Neuronal stem cell (in vitro differentiated cells): ENCODE data around the gene ZSCAN32.

ENCODE experiments used
- DNase-seq: peaks from one replicate; pipeline ENCODE4 v3.0.0-alpha.2; 2013; ENCODE audit warnings: low spot score
- H2AFZ ChIP-seq: one replicate; pipeline ENCODE4 v1.6.1; 2013; ENCODE audit warnings: mild to moderate bottlenecking, low read length, inconsistent platforms
- H2AK5ac ChIP-seq: 2 replicates; pipeline ENCODE4 v1.6.1; 2013; ENCODE audit warnings: low read depth, mild to moderate bottlenecking, inconsistent platforms, low read length, moderate library complexity, mixed read lengths
- H2BK120ac ChIP-seq: 2 replicates; pipeline ENCODE4 v1.6.1; 2013; ENCODE audit warnings: low read depth, mild to moderate bottlenecking, inconsistent platforms, low read length, moderate library complexity, mixed read lengths
- H2BK12ac ChIP-seq: one replicate; pipeline ENCODE4 v1.6.1; 2013; ENCODE audit warnings: low read length, inconsistent platforms
- H2BK15ac ChIP-seq: 2 replicates; pipeline ENCODE4 v1.6.1; 2013; ENCODE audit warnings: mild to moderate bottlenecking, low read length, inconsistent platforms, mixed read lengths
- H2BK5ac ChIP-seq: one replicate; pipeline ENCODE4 v1.6.1; 2013; ENCODE audit warnings: inconsistent platforms, mild to moderate bottlenecking, low read length, moderate library complexity
- H3K14ac ChIP-seq: one replicate; pipeline ENCODE4 v1.6.1; 2013; ENCODE audit warnings: low read length, inconsistent platforms
- H3K18ac ChIP-seq: 2 replicates; pipeline ENCODE4 v1.6.1; 2013; ENCODE audit warnings: low read length, inconsistent platforms
- H3K23ac ChIP-seq: 2 replicates; pipeline ENCODE4 v1.6.1; 2013; ENCODE audit warnings: low read depth, mild to moderate bottlenecking, mixed read lengths, low read length, inconsistent platforms; ENCODE audit not compliant: poor library complexity
- H3K27ac ChIP-seq: replicated peaks from 3 replicates; pipeline ENCODE4 v1.5.1; 2013; ENCODE audit warnings: low read length, inconsistent platforms
- H3K27me3 ChIP-seq, 3 experiments: 2 replicates each; pipeline ENCODE4 v1.6.1; 2013; ENCODE audit warnings: low read length in 3 of 3, mild to moderate bottlenecking in 2 of 3, inconsistent platforms in 1 of 3, low read depth in 1 of 3, mixed read lengths in 1 of 3, moderate library complexity in 1 of 3; ENCODE audit not compliant: control insufficient read depth in 3 of 3, insufficient read depth in 3 of 3
- H3K36me3 ChIP-seq, 2 donors: replicated peaks in 1 of 2; 2 replicates each; pipeline ENCODE4 v1.6.1; 2013; ENCODE audit warnings: low read length in 2 of 2; ENCODE audit not compliant: control insufficient read depth in 2 of 2, insufficient read depth in 2 of 2
- H3K4ac ChIP-seq: 2 replicates; pipeline ENCODE4 v1.6.1; 2013; ENCODE audit warnings: inconsistent platforms, mild to moderate bottlenecking, low read length, moderate library complexity
- H3K4me1 ChIP-seq, 2 donors: 1 replicate in 1 of 2; 2 replicates in 1 of 2; pipeline ENCODE4 v1.6.1; 2013; ENCODE audit warnings: low read length in 2 of 2, low read depth in 1 of 2; ENCODE audit not compliant: control insufficient read depth in 2 of 2, insufficient read depth in 1 of 2
- H3K4me2 ChIP-seq: one replicate; pipeline ENCODE4 v1.6.1; 2013; ENCODE audit warnings: mild to moderate bottlenecking, low read length, inconsistent platforms; ENCODE audit not compliant: insufficient read depth, poor library complexity, severe bottlenecking
- H3K4me3 ChIP-seq, 2 donors: 2 replicates each; pipeline ENCODE4 v1.5.1; 2013; ENCODE audit warnings: low read length in 2 of 2, mild to moderate bottlenecking in 2 of 2, inconsistent platforms in 1 of 2, moderate library complexity in 1 of 2
- H3K79me1 ChIP-seq: one replicate; pipeline ENCODE4 v1.6.1; 2013; ENCODE audit warnings: low read depth, mild to moderate bottlenecking, inconsistent platforms, low read length, moderate library complexity
- H3K9ac ChIP-seq: one replicate; pipeline ENCODE4 v1.6.1; 2013; ENCODE audit warnings: mild to moderate bottlenecking, low read depth, low read length, inconsistent platforms; ENCODE audit not compliant: poor library complexity
- H3K9me3 ChIP-seq, 2 donors: replicated peaks in 1 of 2; 2 replicates each; pipeline versions ENCODE3 to v1.6.1; 2013; ENCODE audit warnings: low read length in 2 of 2, mild to moderate bottlenecking in 2 of 2, inconsistent platforms in 1 of 2, low read depth in 1 of 2, mixed read lengths in 1 of 2, moderate library complexity in 1 of 2; ENCODE audit not compliant: control insufficient read depth in 2 of 2, insufficient read depth in 1 of 2
- H4K8ac ChIP-seq: one replicate; pipeline ENCODE4 v1.6.1; 2013; ENCODE audit warnings: low read depth, mild to moderate bottlenecking, inconsistent platforms, low read length, moderate library complexity
- H4K91ac ChIP-seq: one replicate; pipeline ENCODE4 v1.6.1; 2013; ENCODE audit warnings: low read length, low read depth, mild to moderate bottlenecking, inconsistent platforms; ENCODE audit not compliant: poor library complexity
- WGBS, 2 donors: extraction: QIAGEN DNeasy Blood & Tissue Kit; methylation state at CpG; one replicate each; pipeline ENCODE4 v1.1.7; 2013; ENCODE audit warnings: missing lambda C conversion rate in 2 of 2, mixed read lengths in 1 of 2; ENCODE audit not compliant: insufficient read length in 2 of 2, insufficient replicate concordance in 1 of 2; ENCODE audit errors: extremely low coverage in 2 of 2; 5-methylcytosine and 5-hydroxymethylcytosine counted together

Gene ZSCAN32

GRCh38 chr16:3439637-3440036, 38.8 kb upstream of the ZSCAN32 start:
- Histone ChIP-seq H3K4me3 (no peak overlapping the region), H3K4me2 (no peak overlapping the region), H3K27me3 (no peaks in the 10 kb centered on the region), H2BK5ac (no peak overlapping the region), H3K27ac (no peak overlapping the region), H2BK120ac (no peak overlapping the region), H3K18ac (no peak overlapping the region), H3K9me3 (peaks cover 0 to 6% of the 10 kb centered on the region in 2 donors), H2BK12ac (no peak overlapping the region), H4K8ac (no peak overlapping the region), H2AK5ac (no peak overlapping the region), H3K36me3 (peaks cover 4 to 41% of the 10 kb centered on the region in 2 donors), H3K9ac (no peak overlapping the region), H4K91ac (no peak overlapping the region), H2BK15ac (no peak overlapping the region), H3K23ac (no peak overlapping the region), H2AFZ (no peak overlapping the region), H3K4ac (no peak overlapping the region), H3K14ac (no peak overlapping the region), H3K79me1 (no peaks in the 10 kb centered on the region), H3K4me1 (peaks cover 0 to 2% of the 10 kb centered on the region in 2 donors)
- no peak for DNase-seq
- 100% methylated on average over 3 of the region's 4 CpGs; no CpG with 5 or more reads in 1 of the 2 donors for WGBS, 2 donors

GRCh38 chr16:3434373-3434772, 33.6 kb upstream of the ZSCAN32 start:
- Histone ChIP-seq H3K9me3 (peaks cover 0 to 5% of the 10 kb centered on the region in 2 donors), H3K14ac (no peak overlapping the region), H2AK5ac (no peak overlapping the region), H3K4me1 (no peaks in the 10 kb centered on the region), H2BK120ac (no peak overlapping the region), H3K4ac (no peak overlapping the region), H2AFZ (no peak overlapping the region), H3K23ac (no peak overlapping the region), H2BK15ac (no peak overlapping the region), H3K79me1 (no peaks in the 10 kb centered on the region), H2BK5ac (no peak overlapping the region), H3K27ac (no peak overlapping the region), H3K4me3 (no peak overlapping the region), H3K36me3 (peaks cover 0 to 30% of the 10 kb centered on the region in 2 donors), H3K4me2 (no peak overlapping the region), H3K27me3 (no peaks in the 10 kb centered on the region), H3K9ac (no peak overlapping the region), H3K18ac (no peak overlapping the region), H4K8ac (no peak overlapping the region), H2BK12ac (no peak overlapping the region), H4K91ac (no peak overlapping the region)
- no peak for DNase-seq

GRCh38 chr16:3431779-3432219, 31.0 kb upstream of the ZSCAN32 start:
- Histone ChIP-seq H3K27me3 (no peaks in the 10 kb centered on the region), H4K8ac (no peak overlapping the region), H4K91ac (no peak overlapping the region), H2BK12ac (no peak overlapping the region), H2BK5ac (no peak overlapping the region), H3K79me1 (no peaks in the 10 kb centered on the region), H3K9me3 (peaks cover 0 to 4% of the 10 kb centered on the region in 2 donors), H3K4me1 (no peaks in the 10 kb centered on the region), H3K23ac (no peak overlapping the region), H3K4ac (no peak overlapping the region), H3K14ac (no peak overlapping the region), H3K9ac (no peak overlapping the region), H2AFZ (no peak overlapping the region), H3K36me3 (peaks cover 0 to 12% of the 10 kb centered on the region in 2 donors), H2BK120ac (no peak overlapping the region), H3K4me3 (no peak overlapping the region), H3K18ac (no peak overlapping the region), H2BK15ac (no peak overlapping the region), H2AK5ac (no peak overlapping the region), H3K4me2 (no peak overlapping the region), H3K27ac (no peak overlapping the region)
- no CpG with 5 or more reads among the region's 26 CpGs for WGBS, 2 donors
- no peak for DNase-seq

- H2AK5ac ChIP-seq, result no peak overlapping the region
- no peak overlapping the region for H4K91ac ChIP-seq
- H2AFZ ChIP-seq, result no peak overlapping the region
- no peak overlapping the region for H2BK120ac ChIP-seq
- H3K14ac ChIP-seq, result no peak overlapping the region
- H3K27ac ChIP-seq, result no peak overlapping the region
- H3K27me3 ChIP-seq, result no peaks in the 10 kb centered on the region
- no CpG with 5 or more reads among the region's 29 CpGs for WGBS, 2 donors
- H2BK5ac ChIP-seq, result peak overlapping the region; percentile 13
- H3K4ac ChIP-seq, result no peak overlapping the region
- H4K8ac ChIP-seq, result no peak overlapping the region
- no peak overlapping the region for H3K18ac ChIP-seq
- peaks cover 33 to 35% of the 10 kb centered on the region in 2 donors for H3K9me3 ChIP-seq
- H3K79me1 ChIP-seq, result peaks cover 1% of the 10 kb centered on the region
- H3K4me2 ChIP-seq, result no peak overlapping the region
- peak overlapping the region in 1 of 2 donors; percentile 50 for H3K4me3 ChIP-seq
- H3K36me3 ChIP-seq, result peaks cover 5 to 11% of the 10 kb centered on the region in 2 donors
- no peak overlapping the region for H2BK15ac ChIP-seq
- H3K9ac ChIP-seq, result no peak overlapping the region
- H2BK12ac ChIP-seq, result no peak overlapping the region
- H3K23ac ChIP-seq, result no peak overlapping the region
- no peaks in the 10 kb centered on the region for H3K4me1 ChIP-seq
- no peak for DNase-seq
These were observed 13.1 kb upstream of the ZSCAN32 start for GRCh38 chr16:3413730-3414379.
